HG03460 (cell line): ENCODE results near the gene ARHGEF28.

Experiments used
- ATAC-seq: cut with Tn5 transposase; IDR thresholded peaks from one replicate; pipeline ENCODE4 v1.9.1; 2021; ENCODE audit not compliant: unreplicated experiment

Gene ARHGEF28

GRCh38 chr5:73776405-73776804 lies 150.4 kb downstream of the ARHGEF28 start:
- no peak for ATAC-seq

GRCh38 chr5:73777192-73777591 lies 151.2 kb downstream of the ARHGEF28 start:
- ATAC-seq, result no peak

- ATAC-seq, result no peak
These were observed 154.5 kb downstream of the ARHGEF28 start for GRCh38 chr5:73780302-73781080.

GRCh38 chr5:73781107-73781768 lies 155.2 kb downstream of the ARHGEF28 start:
- no peak for ATAC-seq

GRCh38 chr5:73783828-73784227 lies 157.8 kb downstream of the ARHGEF28 start:
- ATAC-seq, result no peak

GRCh38 chr5:73786043-73786831 lies 160.2 kb downstream of the ARHGEF28 start:
- ATAC-seq, result no peak

- no peak for ATAC-seq
These were observed 163.9 kb downstream of the ARHGEF28 start for GRCh38 chr5:73789851-73790281.

- no peak for ATAC-seq
These were observed 165.4 kb downstream of the ARHGEF28 start for GRCh38 chr5:73791389-73791788.

GRCh38 chr5:73792687-73793320 lies 166.8 kb downstream of the ARHGEF28 start:
- ATAC-seq, result no peak

GRCh38 chr5:73793911-73794310 lies 167.9 kb downstream of the ARHGEF28 start:
- ATAC-seq, result no peak

- no peak for ATAC-seq
These were observed 170.5 kb downstream of the ARHGEF28 start for GRCh38 chr5:73796164-73797131.

GRCh38 chr5:73797132-73797510 lies 171.1 kb downstream of the ARHGEF28 start:
- ATAC-seq, result no peak

GRCh38 chr5:73799401-73799972 lies 173.5 kb downstream of the ARHGEF28 start:
- ATAC-seq, result no peak

GRCh38 chr5:73801686-73802085 lies 175.7 kb downstream of the ARHGEF28 start:
- no peak for ATAC-seq

- ATAC-seq, result no peak
These were observed 179.5 kb downstream of the ARHGEF28 start for GRCh38 chr5:73805449-73805848.

- no peak for ATAC-seq
These were observed 182.9 kb downstream of the ARHGEF28 start for GRCh38 chr5:73808911-73809310.

GRCh38 chr5:73810429-73810828 lies 184.4 kb downstream of the ARHGEF28 start:
- no peak for ATAC-seq

GRCh38 chr5:73812457-73812856 lies 186.5 kb downstream of the ARHGEF28 start:
- no peak for ATAC-seq

- no peak for ATAC-seq
These were observed 187.1 kb downstream of the ARHGEF28 start for GRCh38 chr5:73812962-73813588.
